AG10803 (cell line): ENCODE data around the gene LEUTX.

Experiments
- DNase-seq: peaks from one replicate; pipeline ENCODE4 v3.0.0; 2010; ENCODE audit warnings: low read depth
- H3K4me3 ChIP-seq: 2 replicates; pipeline ENCODE4 v1.5.1; 2011; ENCODE audit warnings: mild to moderate bottlenecking, low read length, control low read depth
- CTCF ChIP-seq: conservative IDR thresholded peaks from 2 replicates; pipeline ENCODE4 v1.5.1; 2011; ENCODE audit warnings: mild to moderate bottlenecking, low read length, control low read depth, inconsistent platforms

Gene LEUTX

GRCh38 chr19:39820696-39821095 is 42.0 kb downstream of the LEUTX start:
- DNase-seq = no peak
- no peak for TF ChIP-seq CTCF
- no peak overlapping the region for H3K4me3 ChIP-seq

DNA sequence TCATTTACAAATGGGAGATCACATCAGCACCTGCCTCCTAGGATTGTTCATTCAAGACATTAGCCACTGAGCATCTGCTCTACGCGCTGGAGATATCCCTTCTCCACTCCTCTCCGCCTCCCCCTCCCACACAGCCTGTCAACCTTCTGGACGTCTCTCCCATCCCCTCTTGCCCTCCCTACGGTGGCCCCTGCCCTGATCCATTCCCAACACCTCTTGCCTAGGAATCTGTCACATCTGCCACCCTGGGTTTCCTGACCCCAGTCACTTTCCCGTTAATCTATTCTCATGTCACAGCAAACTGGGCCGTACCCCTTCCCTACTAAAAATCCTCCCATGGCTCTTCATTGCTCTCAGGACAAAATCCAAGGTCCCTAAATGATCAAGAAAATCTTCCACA is 45.0 kb downstream of the LEUTX start:
- peak overlapping the region; percentile 92 for H3K4me3 ChIP-seq
- DNase-seq = no peak
- no peak for TF ChIP-seq CTCF

DNA sequence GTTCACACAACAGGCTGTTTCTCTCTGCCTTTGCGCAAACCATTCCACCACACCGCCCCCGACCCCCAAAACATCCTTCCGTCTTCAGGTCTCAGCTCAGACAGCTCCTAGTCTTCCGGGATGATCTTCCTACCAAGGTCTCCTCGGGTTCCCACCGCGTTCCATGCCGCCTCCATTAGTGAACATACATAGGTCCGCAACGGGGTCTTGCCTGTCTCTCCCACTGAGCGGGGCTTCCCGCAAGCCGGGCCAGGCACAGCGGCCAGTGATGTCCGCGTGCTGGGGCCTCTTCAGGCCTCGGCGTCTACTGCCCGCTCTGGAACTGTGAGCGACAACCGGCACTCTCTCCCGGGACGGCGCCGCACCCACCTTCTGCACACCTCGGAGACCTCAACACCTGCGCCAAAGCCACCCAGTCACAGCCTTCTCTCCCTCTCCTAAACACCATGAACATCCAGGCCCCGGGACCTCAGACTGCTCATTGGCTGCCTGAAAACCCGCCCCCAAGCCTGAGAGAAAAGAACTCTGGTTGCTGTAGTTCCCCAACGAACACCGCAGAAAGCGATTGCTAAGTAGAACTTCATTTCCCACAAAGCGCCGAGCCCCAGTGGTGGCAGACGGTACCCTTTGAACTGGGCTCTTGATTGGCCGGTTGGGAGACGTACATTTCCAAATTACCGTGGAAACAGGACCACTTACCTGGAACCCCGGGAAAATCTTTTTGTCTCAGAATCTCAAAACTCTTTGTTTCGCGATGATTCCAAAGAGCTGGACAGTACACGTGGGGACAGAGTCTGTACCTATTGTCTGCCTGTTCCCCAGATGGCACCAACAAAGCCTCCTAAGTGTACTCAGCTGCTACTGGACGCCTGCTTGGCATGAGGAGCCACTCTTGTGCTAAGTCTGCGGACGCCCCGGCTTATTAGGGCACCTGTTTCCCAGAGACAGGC is 45.8 kb downstream of the LEUTX start:
- TF ChIP-seq CTCF = no peak
- peak overlapping the region; percentile 92 for H3K4me3 ChIP-seq
- DNase-seq = peak; percentile 90

DNA sequence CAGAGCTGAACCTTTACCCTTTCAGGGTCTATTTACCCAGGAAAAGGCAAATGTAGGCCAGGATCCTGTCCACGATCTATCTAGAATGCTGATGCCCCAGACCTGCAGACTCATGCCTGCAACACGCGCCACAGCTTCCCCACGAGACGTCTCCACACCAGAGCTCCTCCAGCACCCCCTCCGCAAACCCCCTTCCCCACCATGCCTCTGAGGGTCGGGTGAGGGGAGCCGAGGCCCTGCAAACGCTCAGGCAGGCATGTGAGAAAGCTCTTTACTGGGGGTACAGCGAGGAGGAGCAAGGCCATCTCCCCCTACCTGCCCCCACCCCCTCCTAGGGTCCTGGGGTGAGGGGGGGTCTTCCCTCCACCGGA is 46.4 kb downstream of the LEUTX start:
- no peak for DNase-seq
- no peak overlapping the region for H3K4me3 ChIP-seq

DNA sequence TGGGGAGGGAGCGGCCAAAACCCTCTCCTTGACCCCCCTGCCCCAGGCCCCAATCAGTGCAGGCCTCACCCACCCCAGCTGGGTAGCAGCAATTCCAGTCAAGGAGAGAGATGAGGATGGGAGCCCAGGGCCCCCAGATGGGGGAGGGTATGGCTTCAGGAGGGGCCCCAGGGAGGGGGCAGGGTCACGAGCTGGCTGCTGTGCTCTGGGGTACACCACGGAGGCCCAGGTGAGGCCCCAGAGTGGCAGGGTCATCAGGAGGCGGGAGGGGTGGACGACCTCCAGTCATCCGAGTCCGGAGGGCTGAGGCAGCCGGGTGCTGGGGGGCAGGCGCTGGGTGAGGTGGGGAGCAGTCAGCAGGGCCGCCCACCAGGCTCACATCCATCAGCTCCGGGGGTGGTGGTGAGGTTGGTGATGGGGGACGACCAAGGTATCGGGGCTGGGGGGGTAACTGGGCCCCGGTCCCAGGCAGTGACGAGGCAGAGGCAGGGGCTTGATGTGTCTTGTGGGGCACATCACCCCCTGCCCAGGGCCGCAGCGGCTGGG is 47.0 kb downstream of the LEUTX start:
- H3K4me3 ChIP-seq = no peak overlapping the region
- no peak for TF ChIP-seq CTCF
- DNase-seq = no peak

More for the DNA sequence above, 46.4 kb downstream of the LEUTX start:
- no peak for TF ChIP-seq CTCF

GRCh38 chr19:39826311-39826945 is 47.8 kb downstream of the LEUTX start:
- no peak overlapping the region for H3K4me3 ChIP-seq
- no peak for DNase-seq
- TF ChIP-seq CTCF = no peak

- no peak overlapping the region for H3K4me3 ChIP-seq
- no peak for DNase-seq
- TF ChIP-seq CTCF = no peak
Observed at GRCh38 chr19:39827216-39827615, 48.6 kb downstream of the LEUTX start.
